ENCODE results near the gene DLX5.

The DLX5 gene

DNA sequence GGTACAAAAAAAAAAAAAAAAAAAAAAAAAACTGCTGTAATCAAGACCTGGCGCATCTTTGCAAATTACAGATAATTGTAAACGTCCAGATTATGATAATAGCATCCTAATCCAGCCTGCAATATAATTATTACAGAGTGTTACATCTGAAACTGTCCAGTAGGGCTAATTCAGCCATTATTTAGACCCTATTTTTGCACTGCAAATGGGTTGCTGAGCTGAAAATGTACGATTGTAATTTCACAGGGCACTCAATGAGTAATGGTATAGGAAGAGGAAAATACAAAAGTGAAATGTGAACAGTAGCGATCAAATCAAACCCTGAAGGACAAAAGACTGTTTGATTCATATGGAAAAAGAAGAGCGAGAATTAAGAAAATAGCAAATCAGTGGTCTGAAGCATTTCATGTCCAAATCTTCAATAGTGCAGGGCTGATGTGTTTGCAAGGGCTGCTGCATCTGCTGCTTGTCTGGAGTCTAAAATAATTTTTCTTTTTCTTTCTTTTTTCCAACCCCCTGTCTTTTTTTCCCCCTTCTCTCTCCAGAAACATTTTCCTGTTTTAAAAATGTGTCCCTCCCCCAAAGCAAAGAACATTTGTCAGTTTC, 10.4 kb downstream of the DLX5 start:
- TF ChIP-seq, protein P1, sequence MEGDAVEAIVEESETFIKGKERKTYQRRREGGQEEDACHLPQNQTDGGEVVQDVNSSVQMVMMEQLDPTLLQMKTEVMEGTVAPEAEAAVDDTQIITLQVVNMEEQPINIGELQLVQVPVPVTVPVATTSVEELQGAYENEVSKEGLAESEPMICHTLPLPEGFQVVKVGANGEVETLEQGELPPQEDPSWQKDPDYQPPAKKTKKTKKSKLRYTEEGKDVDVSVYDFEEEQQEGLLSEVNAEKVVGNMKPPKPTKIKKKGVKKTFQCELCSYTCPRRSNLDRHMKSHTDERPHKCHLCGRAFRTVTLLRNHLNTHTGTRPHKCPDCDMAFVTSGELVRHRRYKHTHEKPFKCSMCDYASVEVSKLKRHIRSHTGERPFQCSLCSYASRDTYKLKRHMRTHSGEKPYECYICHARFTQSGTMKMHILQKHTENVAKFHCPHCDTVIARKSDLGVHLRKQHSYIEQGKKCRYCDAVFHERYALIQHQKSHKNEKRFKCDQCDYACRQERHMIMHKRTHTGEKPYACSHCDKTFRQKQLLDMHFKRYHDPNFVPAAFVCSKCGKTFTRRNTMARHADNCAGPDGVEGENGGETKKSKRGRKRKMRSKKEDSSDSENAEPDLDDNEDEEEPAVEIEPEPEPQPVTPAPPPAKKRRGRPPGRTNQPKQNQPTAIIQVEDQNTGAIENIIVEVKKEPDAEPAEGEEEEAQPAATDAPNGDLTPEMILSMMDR (IDR thresholded peaks at IDR 0.05; ENCODE audit: low read depth, low read length, missing control alignments), result no peak
- no peak for DNase-seq
- H3K36me3 ChIP-seq (replicated peaks), result no peaks in the 10 kb centered on the region
- H3K4me3 ChIP-seq (ENCODE audit: low read depth, low read length), result no peak overlapping the region
- in situ Hi-C loops (cut with HindIII; ENCODE audit: low pct_ligation_motif_present, low sequenced_read_pairs), result no loop called here
- H3K27me3 ChIP-seq (replicated peaks), result peaks cover 88% of the 10 kb centered on the region
- H3K27ac ChIP-seq, result no peak overlapping the region

DNA sequence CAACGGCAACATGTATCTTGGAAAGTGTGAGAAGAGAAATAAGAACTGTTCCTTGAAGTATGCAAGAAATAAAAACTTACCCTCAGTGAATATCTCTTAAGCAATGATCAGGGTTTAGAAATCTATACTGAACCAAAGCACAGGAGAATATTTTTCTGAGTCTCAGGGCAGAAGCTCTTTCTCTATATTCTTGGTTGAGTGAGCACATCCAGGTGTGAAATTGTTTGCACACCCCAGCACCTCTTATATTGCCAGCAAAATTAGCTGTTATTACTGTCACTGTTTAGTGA, 10.8 kb downstream of the DLX5 start:
- Histone ChIP-seq H3K4me3 (ENCODE audit: low read depth, low read length) (no peak overlapping the region), H3K36me3 (replicated peaks) (no peaks in the 10 kb centered on the region), H3K27me3 (replicated peaks) (peaks cover 88% of the 10 kb centered on the region), H3K27ac (no peak overlapping the region)
- in situ Hi-C loops (cut with HindIII; ENCODE audit: low pct_ligation_motif_present, low sequenced_read_pairs), result no loop called here
- no peak for DNase-seq
- TF ChIP-seq, protein P1 (IDR thresholded peaks at IDR 0.05; ENCODE audit: low read depth, low read length, missing control alignments), result no peak

- no peak overlapping the region for H3K27ac ChIP-seq
- H3K36me3 ChIP-seq (replicated peaks), result no peaks in the 10 kb centered on the region
- DNase-seq, result no peak
- H3K27me3 ChIP-seq (replicated peaks), result peaks cover 91% of the 10 kb centered on the region
- in situ Hi-C loops (cut with HindIII; ENCODE audit: low pct_ligation_motif_present, low sequenced_read_pairs), result no loop called here
- no peak overlapping the region for H3K4me3 ChIP-seq (ENCODE audit: low read depth, low read length)
- TF ChIP-seq, protein P1 (IDR thresholded peaks at IDR 0.05; ENCODE audit: low read depth, low read length, missing control alignments), result no peak
These were observed 11.3 kb downstream of the DLX5 start for GRCh38 chr7:97013134-97013844.

DNA sequence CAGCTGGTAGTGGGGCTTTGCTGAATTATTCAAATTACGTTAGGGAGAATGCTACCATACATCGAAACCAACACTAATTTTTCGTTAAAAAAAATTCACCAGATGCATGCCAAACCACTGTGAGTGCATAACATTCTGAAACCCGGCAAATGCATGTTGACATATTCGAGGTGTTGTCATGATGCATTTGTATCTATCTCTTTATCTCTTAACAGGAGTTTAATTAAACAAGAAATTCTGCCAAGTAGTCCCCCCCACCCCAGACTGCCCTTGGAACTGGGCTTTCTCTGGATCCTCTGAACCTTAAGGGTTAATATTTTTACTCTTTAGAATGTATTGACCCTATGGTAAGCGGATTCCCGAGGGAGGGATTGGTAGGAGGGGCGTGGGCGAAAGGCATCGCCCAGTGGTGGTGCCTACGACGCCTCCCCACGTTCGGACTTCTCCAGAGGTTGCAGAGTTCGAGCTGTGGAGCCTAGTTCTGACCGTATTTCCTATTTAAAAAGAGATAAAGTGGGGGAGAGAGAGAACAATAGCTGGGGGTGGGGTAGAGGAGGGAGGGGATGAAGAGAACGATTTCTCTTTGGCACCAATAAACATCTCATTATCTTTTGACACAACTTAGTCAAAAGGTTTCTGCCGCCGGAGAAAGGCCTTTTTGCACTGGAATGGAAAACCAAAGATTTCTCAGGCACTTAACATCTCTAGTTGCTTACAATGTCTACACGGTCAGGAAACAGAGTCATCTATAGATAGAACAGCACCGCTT, 12.1 kb downstream of the DLX5 start:
- Histone ChIP-seq H3K4me3 (ENCODE audit: low read depth, low read length) (no peak overlapping the region), H3K27me3 (replicated peaks) (peaks cover 91% of the 10 kb centered on the region), H3K36me3 (replicated peaks) (no peaks in the 10 kb centered on the region), H3K27ac (no peak overlapping the region)
- in situ Hi-C loops (cut with HindIII; ENCODE audit: low pct_ligation_motif_present, low sequenced_read_pairs), result no loop called here
- TF ChIP-seq, protein P1 (IDR thresholded peaks at IDR 0.05; ENCODE audit: low read depth, low read length, missing control alignments), result no peak
- no peak for DNase-seq

DNA sequence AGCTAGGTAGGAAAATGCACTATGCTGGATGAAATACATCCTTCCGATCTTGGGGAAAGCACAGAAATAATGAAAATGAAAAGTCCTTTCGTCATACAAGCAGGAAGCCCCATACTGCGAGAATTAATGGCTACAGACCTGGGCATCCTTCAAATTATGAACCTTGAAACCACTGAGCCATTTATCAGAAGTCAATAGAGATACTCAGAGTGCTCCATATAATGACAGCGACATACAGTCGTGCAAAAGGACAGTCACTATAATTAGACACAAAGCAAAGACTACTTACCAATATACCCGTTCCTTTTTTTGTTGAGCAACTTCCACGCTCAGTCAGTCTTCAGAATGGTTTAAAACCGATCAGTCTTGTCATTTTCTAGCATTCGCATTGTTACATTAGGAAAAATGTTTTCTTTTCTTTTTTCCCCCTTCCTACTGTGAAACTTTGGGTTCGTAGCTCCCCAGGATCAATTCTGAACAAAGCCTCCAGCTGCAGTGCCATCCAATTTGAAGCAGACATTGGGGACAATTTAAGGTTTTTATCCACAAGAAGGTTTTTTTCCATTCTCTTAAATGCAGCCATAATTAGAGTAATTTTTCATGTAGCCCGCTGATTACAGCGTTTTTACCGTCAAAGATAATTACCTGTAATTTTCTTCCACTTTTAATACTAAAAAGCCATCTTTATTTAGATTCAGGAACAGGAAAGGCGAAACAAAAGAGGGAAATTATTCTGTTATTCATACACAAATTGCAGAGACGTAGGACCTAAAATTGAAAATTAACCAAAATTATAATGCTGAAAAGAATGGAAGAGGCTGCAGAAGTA, 12.9 kb downstream of the DLX5 start:
- no peak for DNase-seq
- H3K4me3 ChIP-seq (ENCODE audit: low read depth, low read length), result no peak overlapping the region
- no peak overlapping the region for H3K27ac ChIP-seq
- peaks cover 91% of the 10 kb centered on the region for H3K27me3 ChIP-seq (replicated peaks)
- TF ChIP-seq, protein P1 (IDR thresholded peaks at IDR 0.05; ENCODE audit: low read depth, low read length, missing control alignments), result no peak
- in situ Hi-C loops (cut with HindIII; ENCODE audit: low pct_ligation_motif_present, low sequenced_read_pairs), result no loop called here
- no peaks in the 10 kb centered on the region for H3K36me3 ChIP-seq (replicated peaks)
